ENCODE results near the gene ADGRE3.

DNA sequence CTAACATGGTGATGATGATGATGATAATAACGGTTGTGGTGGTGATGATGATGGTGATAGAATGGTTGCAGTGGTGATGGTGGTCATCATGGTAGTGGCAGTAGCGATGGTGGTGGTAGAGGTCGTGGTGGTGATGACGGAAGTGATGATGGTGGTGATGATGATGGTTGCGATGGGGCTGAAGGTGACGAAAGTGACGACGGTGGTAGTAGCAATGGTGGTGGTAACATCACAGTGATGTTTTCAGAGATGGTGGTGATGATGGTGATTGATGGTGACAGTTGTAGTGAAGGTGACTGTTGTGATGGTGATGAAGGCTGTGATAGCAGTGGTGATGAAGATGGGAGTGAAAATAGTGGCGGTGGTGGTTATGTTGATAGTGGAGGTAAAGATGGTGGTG lies 3.6 kb upstream of the ADGRE3 start:
- no peak for TF ChIP-seq RAD21 (IDR thresholded peaks at IDR 0.05; ENCODE audit: low read length)
- TF ChIP-seq, protein P1, sequence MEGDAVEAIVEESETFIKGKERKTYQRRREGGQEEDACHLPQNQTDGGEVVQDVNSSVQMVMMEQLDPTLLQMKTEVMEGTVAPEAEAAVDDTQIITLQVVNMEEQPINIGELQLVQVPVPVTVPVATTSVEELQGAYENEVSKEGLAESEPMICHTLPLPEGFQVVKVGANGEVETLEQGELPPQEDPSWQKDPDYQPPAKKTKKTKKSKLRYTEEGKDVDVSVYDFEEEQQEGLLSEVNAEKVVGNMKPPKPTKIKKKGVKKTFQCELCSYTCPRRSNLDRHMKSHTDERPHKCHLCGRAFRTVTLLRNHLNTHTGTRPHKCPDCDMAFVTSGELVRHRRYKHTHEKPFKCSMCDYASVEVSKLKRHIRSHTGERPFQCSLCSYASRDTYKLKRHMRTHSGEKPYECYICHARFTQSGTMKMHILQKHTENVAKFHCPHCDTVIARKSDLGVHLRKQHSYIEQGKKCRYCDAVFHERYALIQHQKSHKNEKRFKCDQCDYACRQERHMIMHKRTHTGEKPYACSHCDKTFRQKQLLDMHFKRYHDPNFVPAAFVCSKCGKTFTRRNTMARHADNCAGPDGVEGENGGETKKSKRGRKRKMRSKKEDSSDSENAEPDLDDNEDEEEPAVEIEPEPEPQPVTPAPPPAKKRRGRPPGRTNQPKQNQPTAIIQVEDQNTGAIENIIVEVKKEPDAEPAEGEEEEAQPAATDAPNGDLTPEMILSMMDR (conservative IDR thresholded peaks at IDR 0.05; ENCODE audit: low read depth, low read length), result no peak
- TF ChIP-seq POLR2A (IDR thresholded peaks at IDR 0.05; ENCODE audit: low read depth, low read length), result no peak
- TF ChIP-seq CEBPB (IDR thresholded peaks at IDR 0.05; ENCODE audit: low read depth, low read length), result no peak
- no peak for TF ChIP-seq CHD1 (IDR thresholded peaks at IDR 0.05; ENCODE audit: low read depth, low read length)
- no peak for TF ChIP-seq FOS (IDR thresholded peaks at IDR 0.05; ENCODE audit: low read depth, low read length)
